T-helper 1 cell (primary cell): Measurements from ENCODE around the gene TRIM9.
A peak's percentile ranks its signal among the peaks of the same experiment; 100 is the strongest.
"Not testable (repeated sequence)": the region's sequence is repeated elsewhere in the genome, so short reads cannot be mapped to it uniquely, and the experiment has no call there.

Experiments
- DNase-seq, 5 donors: peaks; one replicate each; pipeline ENCODE4 v3.0.0-alpha.2; 2012 to 2020

Gene TRIM9

DNA sequence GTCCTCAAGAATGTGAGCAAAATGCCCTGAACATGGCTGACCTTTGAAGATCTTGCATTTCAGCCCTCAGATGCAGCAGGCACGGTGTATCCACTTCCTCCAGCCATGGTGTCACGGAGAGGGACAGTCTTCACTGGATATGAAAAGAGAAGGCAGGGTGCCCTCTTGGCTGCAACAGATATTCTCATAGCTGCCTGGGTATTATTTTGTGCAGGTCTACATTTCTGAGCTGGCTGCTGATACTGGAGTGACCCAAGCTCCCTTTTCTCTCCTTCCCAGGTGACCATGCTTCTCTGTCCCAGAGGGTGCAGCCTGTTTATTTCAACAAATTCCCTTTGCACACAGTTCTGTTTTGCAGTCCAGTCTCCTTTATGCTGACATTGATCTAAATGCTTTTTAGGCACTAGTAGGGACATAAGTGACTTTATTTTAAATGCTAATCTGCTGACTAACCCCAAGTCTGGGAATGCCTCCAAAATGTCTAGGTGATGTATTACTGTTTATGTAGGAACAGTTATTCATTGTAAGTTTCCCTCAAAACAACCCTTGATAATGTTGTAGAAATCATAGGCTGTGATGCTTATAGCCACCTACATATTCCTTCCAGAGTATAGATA is 133.2 kb downstream of the TRIM9 start:
- DNase-seq, result no peak

DNA sequence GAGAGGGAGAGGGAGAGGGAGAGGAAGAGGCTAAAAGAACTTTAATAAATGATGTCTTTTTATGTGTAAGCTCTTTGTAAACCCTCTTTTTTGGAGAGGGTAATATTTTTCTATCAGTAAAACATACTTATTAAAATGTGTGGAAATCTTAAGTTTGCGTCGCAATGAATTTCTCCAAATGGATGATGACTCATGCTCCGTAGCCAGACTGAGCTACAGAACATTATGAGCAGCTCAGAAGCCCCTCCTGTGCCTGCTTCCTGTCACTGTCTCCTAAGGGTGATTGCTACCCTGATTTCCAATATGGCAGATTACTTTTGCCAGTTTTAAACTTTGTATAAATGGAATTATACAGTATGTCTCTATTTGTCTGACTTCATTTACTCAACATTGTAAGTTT is 137.6 kb downstream of the TRIM9 start:
- no peak for DNase-seq

DNA sequence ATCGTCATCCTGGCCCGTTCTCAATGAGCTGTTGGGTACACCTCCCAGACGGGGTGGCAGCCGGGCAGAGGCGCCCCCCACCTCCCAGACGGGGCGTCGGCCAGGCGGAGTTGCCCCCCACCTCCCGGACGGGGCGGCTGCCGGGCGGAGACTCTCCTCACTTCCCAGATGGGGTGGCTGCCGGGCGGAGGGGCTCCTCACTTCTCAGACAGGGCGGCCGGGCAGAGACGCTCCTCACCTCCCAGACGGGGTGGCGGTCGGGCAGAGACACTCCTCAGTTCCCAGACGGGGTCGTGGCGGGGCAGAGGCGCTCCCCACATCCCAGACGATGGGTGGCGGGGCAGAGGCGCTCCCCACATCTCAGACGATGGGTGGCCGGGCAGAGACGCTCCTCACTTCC is 138.5 kb downstream of the TRIM9 start:
- DNase-seq, result not testable (repeated sequence)

DNA sequence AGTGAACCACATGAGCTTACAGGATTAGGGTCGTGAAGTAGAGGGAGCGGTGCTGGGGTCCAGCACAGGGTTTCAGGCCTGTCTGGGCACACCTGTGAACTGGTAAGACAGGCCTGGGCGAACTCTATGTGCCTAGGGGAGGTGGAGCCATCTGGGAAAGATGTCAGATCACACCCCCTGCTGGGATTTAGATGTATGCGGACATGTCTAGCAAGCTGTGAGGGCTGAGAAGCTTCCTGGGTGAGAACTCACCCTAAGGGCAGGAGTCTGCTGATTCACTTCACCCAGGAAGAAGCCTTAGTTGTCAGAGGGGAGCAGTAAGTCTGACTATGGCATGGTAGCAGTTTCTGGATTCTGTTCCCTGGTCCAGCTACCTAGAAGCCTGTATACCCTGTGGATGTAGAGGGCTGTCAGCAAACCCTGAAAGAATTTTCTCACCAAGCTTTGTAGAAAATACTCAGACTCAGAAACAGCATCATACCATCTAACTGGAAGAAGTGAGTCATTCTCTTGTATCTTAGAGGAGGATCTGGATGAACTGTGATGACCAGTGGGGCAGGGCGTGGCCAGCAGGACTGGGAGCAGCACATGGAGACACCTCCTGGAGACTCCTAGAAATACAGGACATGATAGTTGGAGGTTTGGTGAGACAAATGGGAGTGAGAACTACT is 139.4 kb downstream of the TRIM9 start:
- DNase-seq, result peak in 1 of 5 donors; percentile 27

- no peak for DNase-seq
Measured at GRCh38 chr14:50954811-50955372, 140.0 kb downstream of the TRIM9 start.

DNA sequence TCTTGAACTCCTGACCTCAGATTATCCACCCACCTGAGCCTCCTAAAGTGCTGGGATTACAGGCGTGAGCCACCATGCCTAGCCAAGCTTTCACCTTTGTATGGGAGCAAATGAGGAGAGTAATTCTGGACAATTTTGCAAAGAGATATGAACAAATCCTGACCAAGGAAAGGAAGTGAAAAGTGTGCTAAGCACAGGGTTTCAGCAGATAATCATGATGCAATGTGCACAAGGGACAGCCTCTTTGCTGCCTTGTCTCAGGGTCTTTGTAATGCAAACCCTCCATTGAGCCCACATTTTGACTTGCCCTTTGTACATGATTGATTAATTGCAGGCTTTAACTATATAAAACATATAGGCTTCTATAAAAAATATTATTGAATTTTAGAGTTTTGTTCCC is 141.4 kb downstream of the TRIM9 start:
- DNase-seq, result no peak

GRCh38 chr14:50951032-50951431 is 143.9 kb downstream of the TRIM9 start:
- no peak for DNase-seq

GRCh38 chr14:50948205-50948604 is 146.7 kb downstream of the TRIM9 start:
- no peak for DNase-seq

- no peak for DNase-seq
Measured at GRCh38 chr14:50947446-50947845, 147.5 kb downstream of the TRIM9 start.

GRCh38 chr14:50946234-50946935 is 148.5 kb downstream of the TRIM9 start:
- DNase-seq, result no peak

DNA sequence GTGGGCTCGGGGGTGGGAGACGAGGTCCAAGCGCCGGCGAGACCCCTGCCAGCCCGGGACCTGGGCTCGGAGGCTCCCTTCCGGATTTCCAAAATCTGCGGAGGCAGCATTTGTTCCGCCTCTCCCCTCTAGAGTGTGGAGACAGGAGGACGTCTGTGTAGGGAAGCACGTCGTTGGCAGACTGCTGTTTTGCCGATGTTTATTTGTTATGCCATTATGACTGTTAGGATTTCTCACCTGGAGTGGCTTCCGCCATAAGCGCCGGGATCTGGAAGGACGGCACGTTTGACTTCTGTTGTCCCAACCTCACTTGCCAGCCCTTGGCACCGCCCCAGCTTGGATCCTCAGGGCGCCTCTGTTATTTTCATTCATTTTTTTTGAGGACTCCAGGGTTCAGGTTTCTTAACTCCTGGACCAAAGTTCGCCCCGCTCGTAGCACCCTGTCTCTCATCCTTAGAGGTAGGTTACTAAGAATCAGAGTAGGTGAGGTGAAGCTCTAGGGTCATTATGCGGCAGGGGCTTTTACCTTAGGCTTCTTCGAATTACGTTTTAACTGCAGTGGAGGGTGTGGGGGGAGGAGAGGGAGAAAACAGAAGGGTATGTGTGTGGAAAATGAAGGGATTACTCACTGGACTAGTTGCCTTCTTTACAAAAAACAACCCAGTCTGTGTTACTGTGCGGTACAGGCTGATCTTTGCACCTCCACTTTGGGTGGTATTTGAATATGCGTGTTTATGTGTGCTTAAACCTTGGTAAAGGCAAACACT is 150.1 kb downstream of the TRIM9 start:
- no peak for DNase-seq

- DNase-seq, result peak in 2 of 5 donors; percentile 6 to 8
Measured at GRCh38 chr14:50943943-50944646, 150.8 kb downstream of the TRIM9 start, which contains the start of gene PYGL. Gene PYGL (minus strand): TSS chr14:50944483. CDS start chr14:50944403, 80 bp downstream.

GRCh38 chr14:50943261-50943942 is 151.5 kb downstream of the TRIM9 start:
- DNase-seq, result no peak

DNA sequence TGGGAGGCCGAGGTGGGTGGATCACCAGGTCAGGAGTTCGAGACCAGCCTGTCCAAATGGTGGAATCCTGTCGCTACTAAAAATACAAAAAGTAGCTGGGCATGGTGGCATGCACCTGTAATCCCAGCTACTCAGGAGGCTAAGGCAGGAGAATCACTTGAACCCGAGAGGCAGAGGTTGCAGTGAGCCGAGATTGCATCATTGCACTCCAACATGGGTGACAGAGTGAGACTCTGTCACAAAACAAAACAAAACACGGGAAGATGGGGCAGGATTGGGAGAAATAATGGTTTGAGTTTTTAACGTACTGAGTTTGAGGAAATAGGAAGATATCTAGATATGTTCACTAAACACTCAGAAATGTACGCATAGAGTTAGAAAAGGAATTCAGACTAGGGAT is 153.3 kb downstream of the TRIM9 start:
- DNase-seq, result not testable (repeated sequence)

GRCh38 chr14:50941151-50941550 is 153.8 kb downstream of the TRIM9 start:
- DNase-seq, result no peak

DNA sequence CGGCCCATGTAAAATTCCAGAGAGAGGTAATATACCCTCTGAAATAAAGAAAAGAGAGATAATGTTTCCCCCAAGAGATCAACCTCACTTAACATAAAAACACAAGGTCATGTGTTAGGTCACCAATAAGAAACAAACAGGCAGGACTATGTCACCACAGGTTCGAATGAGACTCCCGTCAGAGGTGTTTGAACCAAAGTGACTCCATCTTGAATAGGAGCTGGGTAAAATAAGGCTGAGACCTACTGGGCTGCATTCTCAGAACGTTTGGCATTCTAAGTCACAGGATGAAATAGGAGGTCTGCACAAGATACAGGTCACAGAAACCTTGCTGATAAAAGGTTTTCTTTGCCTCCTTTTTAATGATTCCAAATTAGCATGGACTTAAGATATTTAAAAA is 157.1 kb downstream of the TRIM9 start:
- DNase-seq, result no peak

DNA sequence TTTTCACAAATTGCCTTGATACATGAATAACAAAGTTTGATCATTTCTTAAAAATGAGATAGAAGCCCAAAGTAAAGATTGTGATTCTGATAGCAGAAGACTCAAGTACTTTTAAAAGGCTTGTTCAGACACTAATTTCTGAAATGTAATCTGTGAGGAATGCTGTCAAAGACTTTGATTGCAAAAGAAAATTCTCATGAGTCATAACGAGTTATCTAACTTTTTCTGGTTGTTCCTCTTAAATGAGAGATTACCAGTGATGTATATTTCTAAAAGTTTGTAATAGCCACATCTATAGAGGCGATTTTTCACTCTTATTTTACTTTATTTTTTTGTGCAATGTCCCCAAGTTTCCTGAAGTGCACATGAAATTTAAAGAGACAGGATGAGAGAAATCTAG is 157.6 kb downstream of the TRIM9 start:
- no peak for DNase-seq

- no peak for DNase-seq
Measured at GRCh38 chr14:50936882-50937281, 158.0 kb downstream of the TRIM9 start.

- DNase-seq, result no peak
Measured at GRCh38 chr14:50936016-50936340, 158.9 kb downstream of the TRIM9 start.

- no peak for DNase-seq
Measured at GRCh38 chr14:50935126-50936015, 159.5 kb downstream of the TRIM9 start.
